ENCODE measurements around the gene LAMP2. TPM values are rescaled to one million over a fixed set of nuclear protein-coding genes. Genes with fewer than 3 reads are reported as not detected.
"Not testable (repeated sequence)": the region's sequence is repeated elsewhere in the genome, so short reads cannot be mapped to it uniquely, and the experiment has no call there.

LAMP2 gene
- total RNA-seq, 6 experiments from 2014 or later = 95.6 to 124 (median 114) TPM

DNA sequence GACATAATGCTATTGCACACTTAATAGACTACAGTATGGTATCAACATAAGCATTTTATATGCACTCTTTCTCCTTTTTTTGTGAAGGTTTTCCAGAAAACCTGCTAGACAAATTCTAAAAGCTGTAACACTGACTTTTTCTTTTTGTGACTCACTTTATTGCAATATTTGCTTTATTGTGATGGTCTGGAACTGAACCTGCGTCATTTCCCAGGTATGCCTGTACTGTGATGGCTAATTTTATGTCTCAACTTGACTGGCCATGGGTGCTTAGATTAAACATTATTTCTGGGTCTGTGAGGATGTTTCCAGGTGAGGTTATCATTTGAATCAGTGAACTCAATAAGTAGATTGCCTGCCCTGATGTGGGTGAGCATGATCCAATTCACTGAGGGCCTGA, 35.5 kb upstream of the LAMP2 start:
- Mint-ChIP-seq H3K9me3 (no peaks in the 10 kb centered on the region), H3K27me3 (ENCODE audit: insufficient read depth) (peaks cover 4% of the 10 kb centered on the region; the same call in 1 of the 2 replicates), H3K4me3 (no peak overlapping the region), H3K4me1 (ENCODE audit: low read depth) (peaks cover 3% of the 10 kb centered on the region), H3K27ac (peak overlapping the region; percentile 33; the same call in 1 of the 2 replicates), H3K36me3 (ENCODE audit: low read depth) (no peaks in the 10 kb centered on the region)
- TF ChIP-seq, protein P1, sequence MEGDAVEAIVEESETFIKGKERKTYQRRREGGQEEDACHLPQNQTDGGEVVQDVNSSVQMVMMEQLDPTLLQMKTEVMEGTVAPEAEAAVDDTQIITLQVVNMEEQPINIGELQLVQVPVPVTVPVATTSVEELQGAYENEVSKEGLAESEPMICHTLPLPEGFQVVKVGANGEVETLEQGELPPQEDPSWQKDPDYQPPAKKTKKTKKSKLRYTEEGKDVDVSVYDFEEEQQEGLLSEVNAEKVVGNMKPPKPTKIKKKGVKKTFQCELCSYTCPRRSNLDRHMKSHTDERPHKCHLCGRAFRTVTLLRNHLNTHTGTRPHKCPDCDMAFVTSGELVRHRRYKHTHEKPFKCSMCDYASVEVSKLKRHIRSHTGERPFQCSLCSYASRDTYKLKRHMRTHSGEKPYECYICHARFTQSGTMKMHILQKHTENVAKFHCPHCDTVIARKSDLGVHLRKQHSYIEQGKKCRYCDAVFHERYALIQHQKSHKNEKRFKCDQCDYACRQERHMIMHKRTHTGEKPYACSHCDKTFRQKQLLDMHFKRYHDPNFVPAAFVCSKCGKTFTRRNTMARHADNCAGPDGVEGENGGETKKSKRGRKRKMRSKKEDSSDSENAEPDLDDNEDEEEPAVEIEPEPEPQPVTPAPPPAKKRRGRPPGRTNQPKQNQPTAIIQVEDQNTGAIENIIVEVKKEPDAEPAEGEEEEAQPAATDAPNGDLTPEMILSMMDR (IDR thresholded peaks at IDR 0.05) = no peak
- DNase-seq = no peak

DNA sequence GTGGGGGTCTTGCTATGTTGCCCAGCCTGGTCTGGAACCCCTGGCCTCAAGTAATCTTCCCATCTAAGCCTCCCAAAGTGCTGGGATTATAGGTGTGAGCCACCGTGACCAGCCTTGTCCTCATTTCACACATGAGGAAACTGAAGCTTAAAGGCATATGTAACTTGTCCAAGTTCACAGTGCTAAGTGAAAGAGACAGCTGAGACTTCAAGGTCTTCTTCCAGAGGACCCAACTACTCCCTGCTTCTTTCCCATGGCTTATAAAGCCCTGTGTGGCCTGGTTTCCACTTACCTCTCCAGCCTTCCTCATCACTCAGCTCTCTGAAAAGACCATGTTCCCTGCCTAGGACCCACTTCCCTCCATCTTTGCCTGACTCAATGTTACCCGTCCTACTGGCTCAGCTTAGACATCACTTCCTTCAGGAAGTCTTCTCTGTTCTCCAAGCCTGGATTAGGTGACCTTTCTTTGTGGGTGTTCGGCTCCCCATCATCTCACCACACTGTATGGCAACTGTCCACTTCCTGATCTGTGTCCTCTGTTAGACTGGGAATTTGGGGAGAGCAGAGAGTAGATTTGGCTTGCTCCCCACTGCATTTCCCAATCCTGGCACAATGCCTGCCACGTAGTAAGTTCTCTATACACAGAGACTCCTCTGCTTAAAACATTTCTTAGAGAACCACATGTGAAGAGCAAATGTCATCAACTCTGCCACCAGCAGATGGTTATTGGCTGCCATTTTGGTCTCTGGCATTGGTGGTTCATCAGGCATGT, 30.4 kb upstream of the LAMP2 start:
- H3K4me1 Mint-ChIP-seq (ENCODE audit: low read depth) = peaks cover 13% of the 10 kb centered on the region
- TF ChIP-seq, protein P1 (IDR thresholded peaks at IDR 0.05) = no peak
- H3K27me3 Mint-ChIP-seq (ENCODE audit: insufficient read depth) = no peaks in the 10 kb centered on the region
- no peak for DNase-seq
- 0 out of 2 replicates have a peak overlapping the region, but pooled peaks have one; percentile 10 for H3K27ac Mint-ChIP-seq
- H3K36me3 Mint-ChIP-seq (ENCODE audit: low read depth) = no peaks in the 10 kb centered on the region
- H3K4me3 Mint-ChIP-seq = no peak overlapping the region
- H3K9me3 Mint-ChIP-seq = no peaks in the 10 kb centered on the region

DNA sequence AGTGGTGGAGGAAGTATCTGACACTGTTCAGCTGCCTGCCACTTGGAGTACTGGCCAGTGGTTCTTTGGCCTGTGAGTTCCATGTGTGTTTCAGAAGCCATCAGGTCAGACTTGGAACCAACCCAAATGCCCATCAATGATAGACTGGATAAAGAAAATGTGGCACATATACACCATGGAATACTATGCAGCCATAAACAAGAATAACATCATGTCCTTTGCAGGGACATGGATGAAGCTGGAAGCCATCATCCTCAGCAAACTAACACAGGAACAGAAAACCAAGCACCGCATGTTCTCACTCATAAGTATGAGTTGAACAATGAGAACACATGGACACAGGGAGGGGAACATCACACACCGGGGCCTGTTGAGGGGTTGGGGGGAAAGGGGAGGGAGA, 21.0 kb upstream of the LAMP2 start:
- H3K27ac Mint-ChIP-seq; DNase-seq; H3K9me3 Mint-ChIP-seq; H3K4me1 Mint-ChIP-seq (ENCODE audit: low read depth); H3K4me3 Mint-ChIP-seq; H3K36me3 Mint-ChIP-seq (ENCODE audit: low read depth); H3K27me3 Mint-ChIP-seq (ENCODE audit: insufficient read depth): not testable (repeated sequence)

DNA sequence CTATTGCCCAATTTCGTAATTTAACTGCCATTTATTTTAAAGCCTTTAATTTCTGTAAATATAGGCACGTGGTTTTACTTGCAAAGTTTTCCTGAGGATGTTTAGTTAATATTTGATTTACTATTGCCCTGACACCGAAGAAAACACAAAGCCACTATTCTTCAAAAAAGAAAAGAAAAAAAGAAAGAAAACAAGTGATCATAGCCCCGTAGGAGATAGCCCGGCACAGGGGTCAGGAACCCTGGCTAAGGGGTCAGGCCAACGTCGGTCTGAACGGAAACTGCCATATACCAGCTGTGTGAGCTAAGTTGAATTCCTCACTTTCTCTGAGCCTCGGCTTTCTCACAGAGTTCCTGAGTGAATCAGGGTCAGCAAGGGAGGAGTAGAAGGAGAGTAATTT, 17.7 kb upstream of the LAMP2 start:
- H3K9me3 Mint-ChIP-seq = no peaks in the 10 kb centered on the region
- peaks cover 5% of the 10 kb centered on the region; the same call in 1 of the 2 replicates for H3K4me1 Mint-ChIP-seq (ENCODE audit: low read depth)
- no peaks in the 10 kb centered on the region; the same call in 1 of the 2 replicates for H3K27me3 Mint-ChIP-seq (ENCODE audit: insufficient read depth)
- TF ChIP-seq, protein P1 (IDR thresholded peaks at IDR 0.05) = no peak
- no peak overlapping the region for H3K27ac Mint-ChIP-seq
- no peak overlapping the region for H3K4me3 Mint-ChIP-seq
- no peaks in the 10 kb centered on the region for H3K36me3 Mint-ChIP-seq (ENCODE audit: low read depth)
- DNase-seq = no peak

GRCh38 chrX:120485638-120486520, 16.8 kb upstream of the LAMP2 start:
- Mint-ChIP-seq H3K9me3 (no peaks in the 10 kb centered on the region), H3K4me3 (peak overlapping the region; percentile 87), H3K27me3 (ENCODE audit: insufficient read depth) (no peaks in the 10 kb centered on the region; the same call in 1 of the 2 replicates), H3K4me1 (ENCODE audit: low read depth) (peaks cover 5% of the 10 kb centered on the region; the same call in 1 of the 2 replicates), H3K36me3 (ENCODE audit: low read depth) (no peaks in the 10 kb centered on the region), H3K27ac (peak overlapping the region; percentile 93)
- peak; percentile 75 for DNase-seq
- TF ChIP-seq, protein P1 (IDR thresholded peaks at IDR 0.05) = peak; percentile 70
